ENCODE data around the gene MAP6.

Gene MAP6

DNA sequence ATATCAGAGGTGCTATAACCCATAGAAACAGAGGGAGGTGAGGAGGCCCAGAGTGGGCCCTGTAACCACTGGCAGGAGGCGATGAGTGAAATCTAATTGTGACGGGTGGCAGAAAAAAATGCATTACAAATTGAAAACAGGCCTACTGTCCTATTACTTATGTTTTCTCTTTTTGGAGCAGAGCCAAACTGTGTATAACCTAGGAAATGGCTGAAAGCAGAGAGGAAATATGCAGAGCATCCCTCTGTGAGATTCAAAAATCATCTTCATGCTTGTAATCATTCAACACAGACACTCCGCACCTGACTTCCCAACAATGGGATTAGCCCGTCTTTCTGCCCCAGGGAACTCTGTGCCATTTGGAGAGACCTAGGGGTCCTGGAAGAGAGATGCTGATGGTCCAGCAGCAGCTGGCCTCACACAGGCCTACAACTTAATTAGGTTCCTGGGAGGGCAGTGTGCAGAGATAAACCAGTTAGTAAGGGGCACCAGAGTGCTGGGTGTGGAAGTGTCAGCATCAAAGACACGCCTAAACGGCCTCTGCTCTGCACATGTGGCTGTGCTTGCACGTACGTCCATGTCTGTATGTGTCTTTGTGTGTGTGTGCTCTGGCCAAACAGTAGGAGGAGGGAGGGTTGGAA, 41.8 kb downstream of the MAP6 start:
- no peak for DNase-seq

- DNase-seq = no peak
These were observed 42.6 kb downstream of the MAP6 start for GRCh38 chr11:75625991-75626888.

- DNase-seq = no peak
These were observed 43.8 kb downstream of the MAP6 start for GRCh38 chr11:75625021-75625420.

GRCh38 chr11:75616281-75616680, 52.6 kb downstream of the MAP6 start:
- DNase-seq = no peak

- DNase-seq = no peak
These were observed 53.1 kb downstream of the MAP6 start for GRCh38 chr11:75615751-75616150.

GRCh38 chr11:75611823-75612222, 57.0 kb downstream of the MAP6 start:
- DNase-seq = no peak

GRCh38 chr11:75606099-75606498, 62.7 kb downstream of the MAP6 start:
- no peak for DNase-seq

DNA sequence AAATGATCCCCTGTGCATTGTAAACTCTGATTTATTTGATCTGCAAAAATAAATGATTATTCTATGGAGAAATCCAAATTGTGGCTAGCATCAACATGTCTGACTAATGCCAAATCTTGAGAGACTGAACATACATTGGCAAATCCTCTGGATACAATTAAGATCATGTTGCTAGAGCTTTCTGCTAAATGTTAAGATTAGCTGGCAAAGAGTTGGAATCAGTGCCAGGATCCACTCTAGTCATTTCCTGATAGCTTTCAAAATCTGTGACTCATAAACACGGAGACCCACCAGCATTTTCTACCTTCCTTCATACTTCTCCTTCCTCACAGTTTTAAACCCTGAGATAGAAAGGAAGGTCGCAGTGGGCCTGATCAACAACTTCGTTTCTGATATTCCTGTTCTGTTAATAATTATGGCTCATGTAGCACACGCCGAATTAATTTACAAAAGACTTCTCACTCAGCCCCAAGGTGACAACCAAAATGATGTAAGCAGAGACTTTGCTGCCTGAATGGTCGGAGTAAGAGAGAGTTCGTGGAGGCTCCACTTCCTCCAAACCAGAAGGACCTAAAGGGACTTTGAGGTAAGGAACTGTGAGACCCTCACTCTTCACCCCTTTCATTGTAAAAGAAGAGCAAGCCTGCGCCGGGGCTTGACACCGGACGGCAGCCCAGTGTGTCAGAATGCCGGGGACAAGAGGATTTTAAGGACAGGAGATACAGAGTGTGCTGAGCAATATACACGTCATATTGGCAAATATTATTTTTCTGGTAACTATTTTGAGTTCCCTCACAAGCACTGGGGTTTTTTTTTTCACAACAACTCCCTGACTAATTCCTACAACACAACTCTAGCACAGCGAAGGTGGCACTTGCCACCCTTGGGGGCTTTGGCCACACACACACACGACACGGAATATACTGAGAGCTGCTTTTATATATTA, 64.8 kb downstream of the MAP6 start:
- DNase-seq = no peak

- no peak for DNase-seq
These were observed 65.9 kb downstream of the MAP6 start for GRCh38 chr11:75602951-75603350.

DNA sequence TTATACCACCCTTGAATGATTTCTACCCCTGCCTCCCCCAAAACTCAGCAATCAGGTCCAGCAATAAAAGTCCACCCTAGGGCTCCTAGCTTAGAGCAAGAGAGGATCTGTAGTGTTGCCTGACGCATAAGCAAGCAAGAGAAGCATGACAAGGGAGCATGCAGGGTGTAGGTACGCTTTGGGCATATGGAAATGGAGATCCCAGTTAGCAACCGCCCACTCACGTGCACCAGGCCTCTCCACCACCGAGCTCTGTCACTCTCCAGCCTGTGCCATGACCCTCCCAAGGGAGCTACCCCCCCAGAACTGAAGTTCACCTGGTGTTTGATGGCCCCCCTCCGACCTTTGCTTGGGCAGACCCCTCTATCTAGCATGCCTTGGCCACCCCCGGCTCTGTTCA, 67.3 kb downstream of the MAP6 start:
- no peak for DNase-seq

GRCh38 chr11:75600356-75600755, 68.5 kb downstream of the MAP6 start:
- DNase-seq = no peak

GRCh38 chr11:75598900-75599299, 69.9 kb downstream of the MAP6 start:
- no peak for DNase-seq

GRCh38 chr11:75598264-75598663, 70.6 kb downstream of the MAP6 start:
- DNase-seq = no peak

DNA sequence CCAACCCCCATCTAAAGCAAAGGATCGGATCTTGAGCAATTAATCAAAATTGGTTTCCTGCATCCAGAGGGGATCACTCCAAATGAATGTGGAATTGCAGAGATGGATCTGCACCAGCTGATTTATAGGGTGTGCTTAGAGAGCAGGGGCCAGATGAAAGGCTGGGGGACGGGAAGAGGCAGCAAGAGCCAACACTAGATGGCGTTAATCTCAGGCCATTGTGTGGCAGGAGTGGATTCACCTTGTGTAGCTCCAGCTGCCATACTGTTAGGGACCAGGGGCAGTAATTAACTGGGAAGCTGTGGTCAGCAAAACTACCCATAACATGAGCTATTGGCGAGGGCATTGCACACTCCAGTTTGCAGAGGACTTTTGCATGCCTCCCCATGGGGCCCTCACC, 71.2 kb downstream of the MAP6 start:
- DNase-seq = no peak

- no peak for DNase-seq
These were observed 71.9 kb downstream of the MAP6 start for GRCh38 chr11:75596914-75597313.

DNA sequence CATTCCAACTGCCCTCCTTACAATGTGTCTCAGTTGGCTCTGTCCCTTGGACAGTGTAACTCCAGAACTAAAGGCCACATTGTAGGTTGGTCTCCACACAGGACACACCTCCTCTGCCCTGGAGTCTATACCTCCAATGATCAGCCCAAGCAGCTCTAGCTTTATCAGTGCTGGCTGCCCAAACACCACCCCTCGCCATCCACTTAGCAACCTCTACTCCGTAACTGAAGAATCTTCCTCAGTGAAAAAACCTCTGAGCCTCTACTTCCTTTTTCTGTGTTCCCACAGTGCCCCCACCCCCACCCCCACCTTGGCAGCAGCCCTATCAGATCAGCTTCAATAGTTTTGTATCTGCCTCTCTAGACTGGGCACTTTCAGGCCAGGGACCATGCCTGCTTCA, 73.4 kb downstream of the MAP6 start:
- no peak for DNase-seq

GRCh38 chr11:75594211-75594610, 74.6 kb downstream of the MAP6 start:
- DNase-seq = no peak

GRCh38 chr11:75593286-75593915, 75.4 kb downstream of the MAP6 start:
- no peak for DNase-seq

GRCh38 chr11:75592715-75593114, 76.1 kb downstream of the MAP6 start:
- no peak for DNase-seq

DNA sequence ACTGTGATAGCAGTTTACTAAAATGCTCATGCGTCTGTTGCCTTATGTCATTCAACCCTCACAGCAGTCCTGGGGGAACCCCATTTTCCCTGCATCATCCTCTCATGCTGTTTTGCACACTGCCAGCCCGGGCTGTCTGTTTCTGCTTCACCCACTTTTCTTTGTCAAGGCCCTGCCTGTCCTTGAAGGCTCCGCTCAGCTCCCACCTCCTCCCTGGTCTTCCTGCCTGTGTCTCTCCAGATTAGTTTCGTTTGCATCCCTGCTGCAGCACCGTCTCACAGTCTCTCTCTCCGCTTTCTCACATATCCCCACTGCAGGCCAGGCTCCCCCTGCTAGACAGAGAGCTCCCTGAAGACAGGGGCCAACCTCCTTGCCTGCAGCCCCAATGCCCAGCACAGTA, 76.9 kb downstream of the MAP6 start:
- DNase-seq = no peak

GRCh38 chr11:75591371-75591770, 77.5 kb downstream of the MAP6 start:
- no peak for DNase-seq

DNA sequence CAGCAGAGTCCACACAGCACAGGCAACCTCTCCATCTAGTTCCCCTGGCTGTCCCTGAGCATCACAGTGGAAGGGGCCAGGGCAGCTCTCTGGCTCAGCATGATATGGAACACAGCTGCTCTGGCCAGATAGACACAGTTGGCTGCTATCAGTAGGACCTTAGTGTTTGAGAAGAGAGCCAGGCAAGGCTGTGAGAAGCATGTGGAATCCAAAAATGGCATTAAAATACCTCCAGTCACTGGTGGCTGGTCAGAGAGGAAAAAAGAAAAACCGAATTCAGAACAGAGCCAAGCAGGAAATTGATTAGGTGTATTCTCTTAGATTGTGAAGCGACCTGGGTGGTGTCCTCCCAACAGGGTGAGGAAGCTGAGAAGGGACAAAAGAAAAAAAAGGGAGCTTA, 78.9 kb downstream of the MAP6 start:
- DNase-seq = no peak

GRCh38 chr11:75589051-75589450, 79.8 kb downstream of the MAP6 start:
- no peak for DNase-seq
